Activated naive CD4-positive, alpha-beta T cell treated with anti-CD3 and anti-CD28 coated beads, Interleukin-2, amount 50 U/mL, for 16 hours (primary cell): ENCODE results near the gene FGF13.

Experiments used
- DNase-seq: peaks from one replicate; pipeline ENCODE4 v3.0.0-alpha.2; 2020

Gene FGF13

DNA sequence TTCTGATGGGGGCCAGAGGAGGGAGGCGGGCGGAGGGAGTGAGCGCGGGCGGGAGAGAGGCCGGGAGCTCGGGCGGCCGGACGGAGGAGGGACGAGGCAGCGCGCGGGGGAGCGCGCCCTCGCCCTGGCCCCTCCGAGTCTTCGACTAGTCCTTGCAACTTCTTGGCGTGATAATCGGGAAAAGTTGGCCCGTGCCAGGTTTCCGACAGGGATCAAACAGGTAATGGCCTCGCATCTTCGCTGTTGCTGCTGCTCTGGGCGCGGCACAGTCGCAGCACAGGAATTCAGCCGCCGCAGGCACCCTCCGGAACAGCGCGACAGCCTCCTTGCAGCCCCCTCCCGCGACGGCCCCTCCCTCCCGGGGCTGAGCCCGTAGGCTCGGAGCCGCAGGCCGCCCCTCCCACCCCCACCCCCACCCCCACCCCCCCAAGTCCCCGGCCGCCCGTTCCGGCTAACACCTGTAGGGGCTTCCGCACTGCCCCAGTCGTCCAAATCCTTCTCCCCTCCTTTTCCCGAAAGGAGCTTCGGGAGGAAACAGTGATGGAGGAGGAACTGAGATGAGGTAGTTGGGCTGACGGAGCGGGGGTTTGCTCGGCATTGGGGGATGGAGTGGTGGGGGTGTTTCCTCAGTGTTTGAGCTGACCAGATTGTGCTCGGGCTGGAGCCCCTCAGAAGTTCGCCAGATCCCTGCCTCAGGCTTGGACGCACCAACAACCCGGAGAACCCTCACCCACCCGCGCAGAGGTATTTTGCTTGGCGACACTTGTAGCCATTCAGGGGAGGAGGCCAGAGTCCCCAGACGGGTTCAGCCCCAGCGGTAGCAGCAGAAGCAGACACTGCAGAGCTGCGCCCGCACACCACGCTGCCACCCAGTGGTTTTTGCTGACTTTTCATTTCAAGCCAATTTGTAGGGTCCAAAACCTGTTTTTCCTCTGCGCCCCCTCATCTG is at the start of gene FGF13:
FGF13 (minus strand) TSS at position 319 of the 949 bp plus-strand sequence. CDS start 714 bp downstream, outside the sequence.
- DNase-seq: no peak

DNA sequence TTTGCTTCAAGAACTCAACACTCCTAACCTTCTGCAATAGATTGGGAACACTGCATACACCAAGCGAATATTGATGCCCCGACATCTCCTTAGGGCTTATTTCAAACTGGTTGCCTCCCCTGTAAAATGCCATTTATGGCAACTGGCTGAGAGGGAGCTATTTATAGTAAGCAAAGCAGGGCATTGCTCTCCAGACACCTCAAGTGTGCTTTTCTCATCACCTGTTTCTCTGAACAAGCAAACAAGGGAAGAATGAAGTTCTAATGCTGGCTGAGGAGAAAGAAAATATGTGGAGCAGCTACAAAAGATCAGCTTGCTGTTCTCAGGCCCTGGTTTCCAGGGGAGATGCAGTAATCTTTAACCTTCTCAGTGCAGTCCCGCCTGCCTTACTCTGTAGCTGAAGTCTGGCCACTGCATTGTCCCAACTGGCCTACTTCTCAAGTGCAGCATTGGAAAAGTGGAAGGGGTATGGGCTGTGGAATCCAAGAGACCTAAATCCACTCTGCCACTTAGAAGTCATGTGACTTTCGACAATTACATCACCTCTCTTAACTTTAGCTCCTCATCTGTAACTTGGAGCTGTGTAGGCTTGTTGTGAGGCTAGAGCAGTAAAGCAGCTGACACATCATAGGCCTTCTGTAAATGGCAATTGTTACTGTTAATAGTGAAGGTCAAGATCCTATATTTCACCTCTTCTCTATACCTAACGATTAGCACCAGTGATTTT is 47.9 kb upstream of the FGF13 start:
- DNase-seq: no peak

DNA sequence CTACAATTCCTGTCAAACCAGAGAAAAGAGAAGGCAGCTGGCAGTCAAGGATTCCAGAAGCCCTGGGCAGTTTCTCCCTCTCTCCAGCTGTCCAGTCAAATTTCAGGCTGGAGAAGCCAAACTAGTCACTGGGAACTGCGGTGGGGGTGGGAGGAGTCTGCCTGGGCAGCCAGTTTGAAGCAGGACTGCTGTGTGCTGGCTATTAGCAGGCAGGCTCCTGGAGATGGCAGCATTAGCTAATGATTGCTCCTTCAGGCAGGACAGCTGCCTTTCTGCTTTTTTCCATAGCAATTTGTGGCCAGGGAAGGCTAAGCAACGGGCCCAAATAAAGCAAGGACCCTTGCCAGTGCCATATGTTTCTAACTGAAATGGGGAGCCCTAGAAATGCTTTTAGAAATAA is 44.7 kb upstream of the FGF13 start:
- no peak for DNase-seq

DNA sequence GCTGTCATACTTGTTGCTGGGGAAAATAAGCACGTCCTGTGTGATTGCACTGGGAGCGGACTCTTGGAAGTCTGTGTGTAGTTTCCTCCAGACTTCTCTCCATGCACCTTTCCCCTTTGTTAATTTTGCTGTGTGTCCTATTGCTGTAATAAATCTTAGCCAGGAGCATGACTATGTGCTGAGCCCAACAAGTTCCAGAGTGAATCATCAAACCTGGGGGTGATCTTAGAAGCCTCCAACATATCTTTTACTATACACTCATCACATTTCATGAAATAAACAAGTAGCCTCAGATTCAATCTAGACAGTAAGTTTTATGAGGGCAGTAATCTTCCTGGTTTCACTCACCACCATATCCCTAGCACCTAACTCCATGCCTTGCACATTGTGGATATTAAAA is 43.3 kb upstream of the FGF13 start:
- no peak for DNase-seq

DNA sequence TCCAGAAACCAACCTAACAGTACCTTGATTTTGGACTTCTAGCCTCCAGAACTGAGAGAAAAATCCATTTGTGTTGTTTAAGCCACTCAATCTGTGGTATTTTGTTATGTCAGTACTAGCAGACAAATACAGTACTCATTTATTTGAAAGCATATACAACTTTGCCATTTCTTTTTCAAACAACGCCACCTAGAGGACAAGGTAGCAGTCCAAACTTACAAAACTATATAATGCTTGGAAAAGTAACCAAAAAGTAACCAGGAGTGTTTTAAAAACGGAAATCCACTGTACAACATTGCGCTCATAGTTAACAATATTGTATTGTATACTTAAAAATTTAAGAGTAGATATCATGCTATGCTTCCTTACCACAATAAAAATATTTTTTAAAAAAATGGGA is 37.0 kb upstream of the FGF13 start:
- DNase-seq: no peak

DNA sequence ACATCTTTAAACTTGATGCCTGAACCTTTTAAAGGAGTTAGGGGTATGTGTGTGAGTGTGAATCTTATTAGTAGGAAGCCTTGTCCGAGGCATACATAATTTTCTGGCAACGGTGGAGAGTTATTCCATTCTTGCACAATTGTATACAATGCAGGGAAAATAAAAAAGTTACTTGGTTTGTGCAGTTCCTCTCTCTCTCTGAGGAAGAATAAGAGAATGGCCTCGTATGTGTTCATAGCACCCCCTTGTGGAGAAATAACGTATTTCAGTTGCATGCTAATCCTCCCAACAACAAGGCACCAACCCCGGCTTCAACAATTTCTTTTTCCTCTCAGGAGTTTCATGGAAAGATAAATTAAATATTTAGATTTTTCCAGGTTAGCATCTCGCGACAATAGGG is 33.7 kb upstream of the FGF13 start:
- DNase-seq: no peak

DNA sequence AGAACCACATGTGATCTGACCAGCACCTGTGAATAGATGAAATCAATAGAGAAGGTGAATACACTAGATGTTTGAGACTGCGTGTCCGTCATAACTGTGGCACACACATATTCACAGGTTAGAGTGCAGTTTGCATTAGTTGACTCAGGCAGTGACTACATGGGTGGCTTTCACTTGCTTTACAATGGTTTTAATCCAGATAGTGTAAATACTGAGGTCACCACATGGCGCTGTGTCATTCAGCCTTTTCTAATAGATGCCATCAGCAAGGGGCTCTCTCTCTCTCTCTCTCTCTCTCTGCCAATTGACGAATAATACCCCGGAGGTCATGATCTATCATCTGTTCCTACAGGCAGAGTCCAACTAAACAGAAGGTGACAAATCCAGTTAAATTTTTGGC is 30.7 kb upstream of the FGF13 start:
- DNase-seq: no peak

DNA sequence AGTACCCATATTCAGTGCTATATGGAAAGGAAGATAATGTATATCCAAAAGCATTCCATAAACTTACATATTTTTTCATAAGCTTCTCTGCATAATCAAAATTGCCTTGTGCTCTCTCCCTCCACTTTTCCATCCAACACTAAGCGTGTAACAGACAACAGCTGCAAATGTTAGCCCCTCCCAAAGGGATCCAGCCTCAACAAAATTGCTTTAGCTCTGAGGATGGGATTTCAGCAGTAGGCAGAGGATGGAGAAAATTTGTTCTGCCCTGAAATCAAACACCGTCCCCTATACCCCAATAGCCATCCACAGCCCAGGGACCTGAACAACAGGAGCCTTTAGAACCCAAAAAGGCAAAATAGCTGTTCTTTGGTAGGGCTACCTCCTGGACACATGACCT is 28.8 kb upstream of the FGF13 start:
- no peak for DNase-seq

DNA sequence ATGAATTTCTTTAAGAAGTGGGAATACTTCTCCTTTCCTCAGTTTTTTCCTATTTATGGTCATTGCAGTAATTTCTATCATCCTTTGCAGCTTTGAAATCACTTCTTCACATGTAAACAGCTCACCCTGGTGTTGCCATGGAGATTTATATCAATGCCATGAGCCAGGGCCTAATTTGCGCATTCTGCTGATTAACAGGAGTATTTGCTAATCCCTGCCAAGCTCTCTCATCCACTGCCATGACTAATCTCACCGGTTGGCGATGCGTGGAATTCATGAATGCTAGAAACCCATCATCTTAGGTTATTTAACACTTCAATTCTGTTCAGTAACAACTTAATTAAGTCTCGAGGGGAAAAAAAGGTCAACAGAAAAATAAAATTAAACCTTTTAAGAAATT is 11.8 kb upstream of the FGF13 start:
- no peak for DNase-seq

DNA sequence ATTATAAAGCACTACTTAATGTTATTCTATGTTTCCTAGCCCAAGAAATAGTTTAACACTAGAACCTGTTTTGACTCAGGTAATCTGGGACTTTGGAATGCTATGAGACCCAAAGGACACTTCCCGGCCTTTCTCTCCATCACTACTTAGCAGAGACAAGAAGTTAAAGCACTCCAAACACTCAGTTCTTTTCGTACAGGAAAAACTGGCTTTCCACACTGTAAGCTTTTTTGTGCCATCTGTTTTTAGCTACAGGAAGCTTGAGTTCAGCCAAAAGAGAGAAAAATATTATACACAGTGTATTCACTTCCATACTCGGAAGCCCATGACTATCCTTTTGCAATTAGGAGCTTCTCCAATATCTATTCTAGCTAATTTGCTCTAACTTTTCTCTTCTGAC is 7.9 kb upstream of the FGF13 start:
- DNase-seq: no peak

DNA sequence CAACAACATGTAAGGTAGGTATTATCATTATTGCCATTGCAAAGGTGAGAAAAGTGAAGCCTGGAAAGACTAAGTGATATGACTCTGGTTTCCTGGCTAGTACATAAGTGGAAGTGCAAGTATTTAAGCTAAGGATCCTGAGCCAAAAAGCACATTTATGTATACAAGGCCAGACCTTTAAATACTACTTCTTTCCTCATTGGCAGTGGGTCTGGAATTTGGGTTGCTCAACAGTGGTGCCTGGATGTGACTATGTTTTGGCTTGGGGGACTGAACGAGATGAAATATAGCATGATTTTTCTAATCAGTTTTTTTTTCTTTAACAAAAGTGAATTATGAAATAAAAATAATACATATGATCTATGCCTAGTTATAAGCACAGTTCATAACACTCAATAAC is 7.4 kb upstream of the FGF13 start:
- no peak for DNase-seq

DNA sequence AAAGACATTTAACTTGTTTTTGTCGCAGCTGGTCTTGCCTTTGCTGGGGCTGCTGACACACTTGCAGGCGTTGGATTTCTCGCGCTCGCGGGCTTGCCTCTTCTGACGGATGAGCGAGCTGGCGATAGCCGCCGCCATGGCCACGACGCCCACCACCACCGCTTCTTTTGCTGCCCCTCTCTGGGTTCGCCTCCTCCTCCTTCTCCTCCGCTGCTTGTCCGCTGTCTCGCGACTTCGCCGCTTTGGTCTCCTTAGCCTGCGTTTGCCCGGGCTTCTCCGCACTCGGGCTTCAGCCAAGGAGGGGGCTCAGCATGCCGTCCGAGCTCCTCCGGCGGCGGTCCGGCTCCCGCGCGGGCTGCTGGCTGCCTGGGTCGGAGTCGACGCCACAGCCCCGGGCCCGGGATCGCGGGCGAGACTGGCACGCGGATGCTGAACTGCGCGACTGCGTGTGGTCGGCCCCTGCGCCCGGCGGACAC is 613 bp downstream of the FGF13 start:
- no peak for DNase-seq

DNA sequence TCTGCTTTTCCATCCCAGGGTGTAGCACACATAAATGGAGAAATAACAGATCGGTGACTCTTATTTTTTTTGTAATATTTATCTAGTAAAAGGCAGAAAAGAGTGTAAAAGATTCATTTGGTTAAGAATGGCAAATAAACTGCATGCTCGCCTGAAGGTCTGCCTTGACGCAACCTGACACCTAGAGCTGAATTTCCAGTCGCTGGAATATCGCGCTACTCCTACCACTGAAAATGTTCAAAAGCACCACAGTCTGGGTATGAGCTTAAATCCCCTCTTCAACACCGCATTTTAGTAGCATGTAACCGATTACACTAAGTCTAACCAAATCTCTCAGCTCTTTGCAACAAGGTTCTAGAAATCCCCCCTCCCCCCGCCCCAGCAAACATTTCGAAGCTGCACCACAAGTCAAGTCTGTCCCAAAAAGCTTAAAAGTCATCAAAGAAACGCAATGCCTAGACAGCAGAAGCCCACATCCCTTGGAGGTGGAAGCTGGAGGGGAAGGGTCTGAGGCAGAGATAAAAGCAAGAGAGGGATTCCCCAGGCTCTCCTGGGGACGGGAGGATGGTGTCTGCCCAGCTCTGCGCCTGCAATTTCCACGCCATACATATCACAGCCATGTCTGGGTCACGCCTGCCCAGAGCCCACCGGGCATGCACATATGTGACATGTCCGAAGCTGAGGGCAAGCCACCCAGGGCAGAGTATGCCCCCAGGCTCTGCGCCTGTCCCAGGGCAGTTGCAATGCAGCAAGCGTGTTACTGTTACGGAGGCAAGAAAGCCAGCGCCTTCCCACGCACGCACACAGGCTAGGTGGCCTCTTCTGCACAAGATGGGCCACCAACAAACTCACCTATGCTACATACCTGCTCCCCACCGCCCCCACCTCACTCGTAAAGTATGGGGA is 1.4 kb downstream of the FGF13 start:
- no peak for DNase-seq

DNA sequence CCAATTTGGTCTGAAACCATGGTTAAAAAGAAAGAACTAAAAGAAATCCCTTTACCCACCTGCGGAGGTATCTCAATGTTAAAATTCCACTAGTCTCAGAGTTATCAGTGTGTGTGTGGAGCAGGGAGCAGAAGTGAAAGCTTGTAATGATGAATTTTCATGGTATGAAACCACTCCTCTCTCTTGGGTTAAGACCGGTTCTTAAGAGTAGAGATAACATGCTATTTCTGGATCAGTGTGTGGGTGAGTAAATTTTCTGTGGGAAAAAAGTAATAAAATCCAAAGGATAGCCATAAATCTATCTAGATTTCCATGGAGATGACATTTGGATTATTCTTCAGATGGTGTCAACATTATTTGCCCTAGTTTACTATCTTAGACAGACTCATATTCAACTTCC is 3.2 kb downstream of the FGF13 start:
- no peak for DNase-seq

DNA sequence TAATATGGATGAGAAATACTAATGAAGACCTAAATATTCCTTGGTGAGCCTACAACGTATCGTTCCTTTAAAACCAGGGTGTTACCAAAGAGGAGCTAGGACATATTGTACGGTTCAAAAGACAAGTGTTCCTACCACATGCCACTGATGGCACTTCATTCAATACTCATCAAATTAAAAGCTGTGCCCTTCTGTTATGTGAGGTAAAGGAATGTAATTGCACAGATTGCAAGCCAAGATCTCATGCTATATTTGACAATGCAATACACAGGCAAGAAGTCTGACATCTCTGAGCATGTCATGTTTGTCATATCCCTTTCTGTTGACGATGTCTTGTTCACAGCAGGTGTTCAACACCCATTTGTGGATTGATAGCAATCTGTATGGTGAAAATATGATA is 6.9 kb downstream of the FGF13 start:
- DNase-seq: no peak

DNA sequence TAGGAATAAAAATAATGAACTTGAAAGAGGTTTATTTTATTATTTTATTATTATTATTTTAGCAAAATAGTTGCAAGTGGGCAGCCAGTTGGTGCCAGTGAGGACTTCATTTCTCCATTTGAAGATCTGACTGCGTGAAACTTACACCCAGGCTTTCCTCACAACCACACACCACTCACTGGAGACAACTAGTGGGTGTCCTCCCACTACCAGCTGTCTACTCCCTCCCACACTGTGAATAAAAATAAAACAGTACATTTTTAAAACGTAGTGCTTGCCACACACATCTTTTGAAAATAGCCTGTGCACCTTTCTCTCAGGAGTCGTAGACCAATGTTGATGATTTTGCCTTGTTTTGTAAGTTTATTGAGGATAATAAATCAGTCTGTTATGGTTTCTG is 7.4 kb downstream of the FGF13 start:
- no peak for DNase-seq

DNA sequence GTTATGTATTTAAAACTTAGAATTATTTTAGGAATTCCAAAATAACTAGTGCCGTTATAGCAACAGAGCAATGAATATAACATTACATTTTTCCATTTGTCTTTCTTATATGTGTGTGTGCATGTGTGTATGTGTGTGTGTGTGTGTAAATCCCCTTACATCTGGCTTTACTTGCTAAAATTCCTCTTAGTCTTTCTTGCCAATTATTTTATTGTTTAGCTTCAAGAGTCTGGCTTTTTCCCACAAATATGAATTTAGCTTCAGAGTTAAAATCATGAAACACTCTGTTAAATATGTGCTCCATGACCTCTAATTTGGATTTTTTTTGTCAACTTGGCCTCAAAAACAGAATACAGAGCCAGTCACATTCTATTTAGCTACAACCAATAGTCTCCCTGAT is 18.9 kb downstream of the FGF13 start:
- DNase-seq: no peak

DNA sequence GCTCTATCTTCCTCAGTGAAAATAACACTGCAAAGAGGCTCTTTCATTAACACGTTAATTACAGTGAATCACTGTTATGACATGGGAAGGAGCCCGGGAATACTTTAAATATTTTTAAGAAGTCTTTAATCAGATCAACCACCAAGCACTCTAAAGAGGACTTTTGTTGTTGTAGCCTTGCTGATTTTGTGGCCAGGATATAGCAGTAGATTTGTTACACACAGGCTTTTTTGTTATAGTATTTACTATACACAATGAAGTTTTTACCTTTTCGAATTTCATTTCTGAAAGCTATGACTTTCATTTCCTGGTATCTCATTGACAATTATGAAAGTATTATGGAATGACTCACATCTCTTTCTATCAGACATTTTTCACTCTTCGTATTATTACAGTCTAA is 20.3 kb downstream of the FGF13 start:
- DNase-seq: no peak

DNA sequence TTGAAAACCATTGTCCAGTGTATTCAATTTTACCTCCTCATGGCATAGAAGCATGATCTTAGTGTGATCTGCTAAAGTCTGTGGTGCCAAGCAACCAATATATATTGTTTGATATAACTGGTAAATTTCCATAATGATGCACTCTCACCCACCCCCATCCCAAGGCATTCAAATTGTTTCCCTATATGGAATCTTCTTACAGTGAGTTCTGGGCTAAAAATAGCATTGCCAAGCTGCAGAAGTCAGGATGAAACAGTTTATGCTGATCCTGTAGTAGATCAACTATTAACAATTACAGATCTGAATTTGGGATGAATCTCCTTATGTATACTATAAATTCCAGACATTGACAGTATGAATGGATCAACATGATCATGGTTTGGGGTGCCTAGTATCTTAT is 20.9 kb downstream of the FGF13 start:
- no peak for DNase-seq

DNA sequence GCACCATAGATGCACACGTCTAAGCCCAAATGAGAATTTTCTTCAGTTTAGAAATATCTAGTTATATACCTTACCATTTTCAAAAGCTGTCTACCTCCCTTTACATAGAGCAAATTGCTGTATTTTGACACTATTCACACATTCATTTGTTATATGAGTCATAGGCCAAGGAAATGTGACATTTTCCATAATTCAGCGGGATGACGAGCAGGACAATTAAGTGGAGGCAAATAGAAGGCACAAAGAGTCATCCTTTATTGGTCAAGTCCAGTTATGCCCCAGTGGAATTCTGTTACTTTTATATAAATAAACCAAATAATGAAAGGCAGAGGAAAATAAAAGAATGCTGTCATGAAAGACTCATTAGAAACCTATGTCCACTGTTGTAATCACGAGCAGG is 27.9 kb downstream of the FGF13 start:
- no peak for DNase-seq

DNA sequence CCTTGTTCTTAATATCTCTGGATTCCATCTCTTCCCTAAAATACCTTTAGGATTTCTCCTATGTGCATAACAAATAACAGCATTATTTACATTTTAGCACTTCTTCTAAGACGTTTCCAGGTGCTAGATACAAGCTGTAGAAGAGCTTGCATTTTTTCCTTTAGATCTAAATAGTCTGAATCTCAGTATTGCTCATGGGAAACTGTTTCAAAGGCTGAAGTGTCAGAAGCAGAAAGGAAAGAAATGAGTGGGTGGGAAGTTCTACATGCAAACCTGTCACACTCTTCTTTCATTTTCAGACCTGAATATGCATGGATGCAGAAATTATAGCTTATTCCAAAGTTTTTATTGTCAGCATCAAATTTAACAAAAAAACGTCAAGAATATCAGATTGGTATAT is 41.8 kb downstream of the FGF13 start:
- DNase-seq: no peak

DNA sequence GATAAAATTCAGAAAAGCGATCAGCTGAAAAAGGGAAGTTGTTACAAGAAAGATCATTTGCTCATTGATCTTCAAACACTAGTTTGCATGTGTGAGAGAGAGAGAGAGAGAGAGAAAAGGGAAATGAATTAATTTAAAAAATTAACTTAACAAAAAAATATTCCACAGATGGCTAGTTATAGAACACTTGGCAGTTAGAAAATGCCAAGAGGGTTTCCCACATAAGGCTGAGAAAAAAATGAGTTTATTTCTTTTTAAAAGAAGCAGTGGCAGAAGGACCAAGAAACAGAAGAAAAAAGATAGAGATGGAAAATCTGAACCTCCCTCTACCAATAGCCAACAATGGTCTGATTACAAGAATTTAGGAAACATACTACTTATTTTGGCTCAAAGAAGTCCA is 47.1 kb downstream of the FGF13 start:
- no peak for DNase-seq

DNA sequence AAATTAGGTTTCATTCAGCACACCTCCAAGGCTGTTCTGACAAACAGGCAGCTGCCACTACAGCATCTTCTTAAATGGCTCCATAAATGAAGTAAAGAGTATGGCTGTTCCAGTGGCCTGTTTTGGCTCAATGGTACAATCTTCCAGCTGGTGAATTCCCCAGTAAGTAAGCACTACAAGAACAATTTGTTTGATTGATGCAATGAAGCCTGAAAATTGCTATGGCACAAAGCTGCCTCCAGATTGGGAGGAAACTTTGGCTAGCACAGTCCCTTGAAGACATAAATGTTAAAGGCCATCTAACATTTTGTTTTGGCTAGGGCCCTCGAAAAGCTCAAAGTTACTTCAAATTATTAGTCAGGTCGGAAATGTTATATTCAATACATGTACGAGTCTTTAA is 47.5 kb downstream of the FGF13 start:
- no peak for DNase-seq
